Esophagus muscularis mucosa (tissue), 4 donors: ENCODE data around the gene TBL3. TPM values are rescaled to one million over a fixed set of nuclear protein-coding genes. Genes with fewer than 3 reads are reported as not detected.
A peak's percentile ranks its signal among the peaks of the same experiment; 100 is the strongest.

Experiments used
- DNase-seq: peaks from one replicate; pipeline ENCODE4 v3.0.0-alpha.2; 2017; ENCODE audit errors: extremely low spot score
- H3K27ac ChIP-seq, 4 donors: fragments of 200-600 bp; sonication (generic); replicated peaks in 1 of 4; 1 replicate in 3 of 4; 2 replicates in 1 of 4; pipeline ENCODE4 v1.5.1; 2016 to 2019; ENCODE audit warnings: mild to moderate bottlenecking in 1 of 4
- H3K27me3 ChIP-seq, 4 donors: fragments of 200-600 bp; sonication (generic); one replicate each; pipeline versions ENCODE4 v1.5.1 to v1.6.0; 2016 to 2019
- H3K36me3 ChIP-seq, 4 donors: fragments of 200-600 bp; sonication (generic); one replicate each; pipeline ENCODE4 v1.5.1; 2016 to 2019
- H3K4me1 ChIP-seq, 4 donors: fragments of 200-600 bp; sonication (generic); one replicate each; pipeline ENCODE4 v1.5.1; 2016 to 2019
- H3K4me3 ChIP-seq, 4 donors: fragments of 200-600 bp; sonication (generic); 1 replicate in 2 of 4; 2 replicates in 2 of 4; pipeline ENCODE4 v1.5.1; 2016 to 2019; ENCODE audit warnings: mild to moderate bottlenecking in 4 of 4, moderate library complexity in 1 of 4
- H3K9me3 ChIP-seq, 4 donors: fragments of 200-600 bp; sonication (generic); 1 replicate in 3 of 4; 2 replicates in 1 of 4; pipeline ENCODE4 v1.5.1; 2016 to 2019
- CTCF ChIP-seq, 3 experiments: fragments of 200-600 bp in 2 of 3; fragments of 450-650 bp in 1 of 3; sonication (generic) in 2 of 3; IDR thresholded peaks; one replicate each; pipeline ENCODE4 v1.5.1; 2017 to 2019; ENCODE audit warnings: antibody characterized with exemption in 3 of 3, mild to moderate bottlenecking in 2 of 3, moderate library complexity in 1 of 3
- EP300 ChIP-seq: sonication (generic); formaldehyde crosslinking; IDR thresholded peaks from one replicate; pipeline ENCODE4 v1.6.1; 2017; ENCODE audit warnings: antibody characterized with exemption
- POLR2A ChIP-seq: fragments of 450-650 bp; IDR thresholded peaks from one replicate; pipeline ENCODE4 v1.6.1; 2017; ENCODE audit warnings: antibody characterized with exemption, moderate library complexity, mild to moderate bottlenecking, low read depth
- POLR2AphosphoS5 ChIP-seq, 2 donors: sonication (generic); formaldehyde crosslinking; IDR thresholded peaks; one replicate each; pipeline ENCODE4 v1.6.1; 2017; ENCODE audit warnings: antibody characterized with exemption in 2 of 2
- WGBS: methylation state at CpG from one replicate; pipeline ENCODE4 v1.1.5; 2018; 5-methylcytosine and 5-hydroxymethylcytosine counted together
- intact Hi-C: fragments of 100-400 bp; cut with DNase I; formaldehyde crosslinking; loops from one replicate; pipeline ENCODE4 v1.15.1; 2023
- total RNA-seq, 4 donors: library from RNA; depleted of rRNA; stranded (reverse); fragments of >200 nt; gene quantifications; one replicate each; pipeline versions ENCODE4 v1.1.0 to v1.2.1, GENCODE V29; 2016

The TBL3 gene
- total RNA-seq, 4 donors from 2014 or later, result 27.0 to 42.9 (median 36.9) TPM

- no peak for TF ChIP-seq EP300
- no peak for TF ChIP-seq POLR2A
- peak in 1 of 3 experiments; percentile 21 for TF ChIP-seq CTCF (IDR thresholded peaks at IDR 0.05)
- TF ChIP-seq POLR2AphosphoS5 (IDR thresholded peaks at IDR 0.05), result no peak
- intact Hi-C loops, result no loop called here
- DNase-seq, result no peak
- Histone ChIP-seq H3K27ac (peak overlapping the region; percentile 93 to 99 (median 98)), H3K4me1 (peaks cover 40 to 61% (median 47%) of the 10 kb centered on the region in 4 donors), H3K27me3 (no peaks in the 10 kb centered on the region), H3K9me3 (no peaks in the 10 kb centered on the region), H3K4me3 (peak overlapping the region; percentile 74 to 100 (median 92)), H3K36me3 (peaks cover 25 to 35% (median 26%) of the 10 kb centered on the region in 4 donors)
- 16% methylated on average over 29 of the region's 44 CpGs for WGBS
Measured at GRCh38 chr16:1963806-1964505, 7.9 kb upstream of the TBL3 start.

- peak; percentile 97 for TF ChIP-seq POLR2A
- TF ChIP-seq CTCF (IDR thresholded peaks at IDR 0.05), result peak in 2 of 3 experiments; percentile 23 to 27
- TF ChIP-seq EP300, result peak; percentile 14
- peak; percentile 96 to 100 for TF ChIP-seq POLR2AphosphoS5 (IDR thresholded peaks at IDR 0.05)
- Histone ChIP-seq H3K4me3 (peak within 1 kb of the TSS; percentile 74 to 100 (median 92)), H3K27ac (peak within 1 kb of the TSS; percentile 93 to 99 (median 98)), H3K36me3 (peaks cover 25 to 35% (median 26%) of the 10 kb centered on the region in 4 donors), H3K9me3 (no peaks in the 10 kb centered on the region), H3K4me1 (peaks cover 38 to 58% (median 43%) of the 10 kb centered on the region in 4 donors), H3K27me3 (no peaks in the 10 kb centered on the region)
- WGBS, result under 1% methylated on average over 29 of the region's 97 CpGs
- intact Hi-C loops, result no loop called here
- DNase-seq, result peak; percentile 100
Measured at GRCh38 chr16:1964506-1965395, 7.1 kb upstream of the TBL3 start, which contains the start of gene RPS2. TSS of gene RPS2 (minus strand) at chr16:1964826. CDS start at chr16:1964625, 201 bp downstream.

GRCh38 chr16:1965396-1966001, 6.4 kb upstream of the TBL3 start:
- 9% methylated on average over 19 of the region's 24 CpGs for WGBS

More at GRCh38 chr16:1965396-1966001, 6.4 kb upstream of the TBL3 start:
- TF ChIP-seq EP300, result no peak
- TF ChIP-seq POLR2AphosphoS5 (IDR thresholded peaks at IDR 0.05), result no peak
- no peak for TF ChIP-seq POLR2A
- TF ChIP-seq CTCF (IDR thresholded peaks at IDR 0.05), result no peak
- intact Hi-C loops, result no loop called here
- H3K4me3 ChIP-seq, result peak overlapping the region; percentile 74 to 100 (median 92)
- H3K27me3 ChIP-seq, result no peaks in the 10 kb centered on the region
- no peaks in the 10 kb centered on the region for H3K9me3 ChIP-seq
- no peak for DNase-seq
- H3K4me1 ChIP-seq, result peaks cover 31 to 52% (median 36%) of the 10 kb centered on the region in 4 donors
- peak overlapping the region; percentile 93 to 99 (median 98) for H3K27ac ChIP-seq
- peaks cover 25 to 35% (median 26%) of the 10 kb centered on the region in 4 donors for H3K36me3 ChIP-seq
